Astrocyte (in vitro differentiated cells and primary cell): Measurements from ENCODE around the gene CEP41. TPM values are rescaled to one million over a fixed set of nuclear protein-coding genes. Genes with fewer than 3 reads are reported as not detected.
A peak's percentile ranks its signal among the peaks of the same experiment; 100 is the strongest.

Experiments used
- DNase-seq: peaks from one replicate; pipeline ENCODE4 v3.0.0-alpha.2; 2010; ENCODE audit warnings: low read depth
- FAIRE-seq: peaks from 2 replicates; lab custom pipeline; 2011; peaks lifted over from hg19 to GRCh38; lab: Jason Lieb, UNC
- H2AFZ ChIP-seq: 2 replicates; pipeline ENCODE4 v1.6.0; 2012; ENCODE audit warnings: low read depth, low read length, inconsistent platforms
- H3K27ac ChIP-seq: 2 replicates; pipeline ENCODE4 v1.5.1; 2011; ENCODE audit warnings: low read depth, low read length, inconsistent platforms
- H3K27me3 ChIP-seq: 2 replicates; pipeline ENCODE4 v1.6.0; 2011; ENCODE audit warnings: low read length, inconsistent platforms; ENCODE audit not compliant: insufficient read depth
- H3K36me3 ChIP-seq: 2 replicates; pipeline ENCODE4 v1.5.1; 2011; ENCODE audit warnings: low read length, inconsistent platforms; ENCODE audit not compliant: insufficient read depth
- H3K4me1 ChIP-seq: 2 replicates; pipeline ENCODE4 v1.5.1; 2011; ENCODE audit warnings: low read length, inconsistent platforms; ENCODE audit not compliant: insufficient read depth
- H3K4me2 ChIP-seq: 2 replicates; pipeline ENCODE4 v1.6.0; 2012; ENCODE audit warnings: low read length, inconsistent platforms
- H3K4me3 ChIP-seq: 2 replicates; pipeline ENCODE4 v1.5.1; 2011; ENCODE audit warnings: low read depth, mild to moderate bottlenecking, low read length, inconsistent platforms; ENCODE audit not compliant: insufficient read depth
- H3K79me2 ChIP-seq: 2 replicates; pipeline ENCODE4 v1.6.0; 2012; ENCODE audit warnings: mild to moderate bottlenecking, low read length, inconsistent platforms; ENCODE audit not compliant: insufficient read depth
- H3K9ac ChIP-seq: 2 replicates; pipeline ENCODE4 v1.6.0; 2012; ENCODE audit warnings: mild to moderate bottlenecking, low read length, inconsistent platforms
- H3K9me3 ChIP-seq: 2 replicates; pipeline ENCODE4 v1.5.1; 2012; ENCODE audit warnings: low read depth, mild to moderate bottlenecking, low read length, inconsistent platforms; ENCODE audit not compliant: insufficient read depth
- H4K20me1 ChIP-seq: 2 replicates; pipeline ENCODE4 v1.6.0; 2012; ENCODE audit warnings: low read length, inconsistent platforms; ENCODE audit not compliant: insufficient read depth
- H3K27ac Mint-ChIP-seq: one replicate; pipeline ENCODE4 v1.8.0; 2021; ENCODE audit warnings: mild to moderate bottlenecking, mixed read lengths; ENCODE audit not compliant: unreplicated experiment
- H3K27me3 Mint-ChIP-seq: one replicate; pipeline ENCODE4 v1.8.0; 2021; ENCODE audit warnings: low read depth, mixed read lengths; ENCODE audit not compliant: unreplicated experiment
- H3K36me3 Mint-ChIP-seq: one replicate; pipeline ENCODE4 v1.8.0; 2021; ENCODE audit warnings: low read depth, mixed read lengths; ENCODE audit not compliant: unreplicated experiment
- H3K4me1 Mint-ChIP-seq: one replicate; pipeline ENCODE4 v1.8.0; 2021; ENCODE audit warnings: low read depth, mixed read lengths; ENCODE audit not compliant: unreplicated experiment
- H3K4me3 Mint-ChIP-seq: one replicate; pipeline ENCODE4 v1.8.0; 2021; ENCODE audit warnings: mild to moderate bottlenecking, moderate library complexity, mixed read lengths; ENCODE audit not compliant: unreplicated experiment
- H3K9me3 Mint-ChIP-seq: one replicate; pipeline ENCODE4 v1.8.0; 2021; ENCODE audit warnings: mild to moderate bottlenecking, mixed read lengths; ENCODE audit not compliant: unreplicated experiment
- EZH2 ChIP-seq: IDR thresholded peaks from 2 replicates; pipeline ENCODE4 v1.6.1; 2012; ENCODE audit warnings: mild to moderate bottlenecking, low read length, inconsistent platforms; ENCODE audit not compliant: insufficient read depth
- total RNA-seq: library from RNA; stranded (reverse); gene quantifications from 2 replicates; pipeline ENCODE4 v1.2.1, GENCODE V29; 2021
- TF ChIP-seq, protein P1 (sequence below): IDR thresholded peaks from 2 replicates; pipeline ENCODE4 v1.5.1; 2011; ENCODE audit warnings: low read depth, mild to moderate bottlenecking, inconsistent platforms, low read length, moderate library complexity; ENCODE audit not compliant: insufficient read depth

The CEP41 gene
- total RNA-seq, 1 donor from 2014 or later: 16.4 TPM

- H3K27ac Mint-ChIP-seq: peak overlapping the region; percentile 70
Observed at GRCh38 chr7:130387628-130388403, 53.0 kb downstream of the CEP41 start.

GRCh38 chr7:130387306-130387627 lies 53.5 kb downstream of the CEP41 start:
- no peak for DNase-seq
- FAIRE-seq: no peak
- Mint-ChIP-seq H3K27me3 (peaks cover 3% of the 10 kb centered on the region), H3K4me1 (peaks cover 10% of the 10 kb centered on the region), H3K9me3 (no peaks in the 10 kb centered on the region), H3K36me3 (no peaks in the 10 kb centered on the region), H3K4me3 (no peak overlapping the region), H3K27ac (no peak overlapping the region)
- Histone ChIP-seq H3K4me3 (no peak overlapping the region), H3K79me2 (no peaks in the 10 kb centered on the region), H4K20me1 (no peaks in the 10 kb centered on the region), H2AFZ (no peak overlapping the region), H3K4me2 (no peak overlapping the region), H3K9me3 (no peaks in the 10 kb centered on the region), H3K27ac (peak overlapping the region; percentile 57), H3K4me1 (peaks cover 14% of the 10 kb centered on the region), H3K36me3 (no peaks in the 10 kb centered on the region), H3K27me3 (no peaks in the 10 kb centered on the region), H3K9ac (no peak overlapping the region)
- no peak for TF ChIP-seq EZH2
- TF ChIP-seq, protein P1, sequence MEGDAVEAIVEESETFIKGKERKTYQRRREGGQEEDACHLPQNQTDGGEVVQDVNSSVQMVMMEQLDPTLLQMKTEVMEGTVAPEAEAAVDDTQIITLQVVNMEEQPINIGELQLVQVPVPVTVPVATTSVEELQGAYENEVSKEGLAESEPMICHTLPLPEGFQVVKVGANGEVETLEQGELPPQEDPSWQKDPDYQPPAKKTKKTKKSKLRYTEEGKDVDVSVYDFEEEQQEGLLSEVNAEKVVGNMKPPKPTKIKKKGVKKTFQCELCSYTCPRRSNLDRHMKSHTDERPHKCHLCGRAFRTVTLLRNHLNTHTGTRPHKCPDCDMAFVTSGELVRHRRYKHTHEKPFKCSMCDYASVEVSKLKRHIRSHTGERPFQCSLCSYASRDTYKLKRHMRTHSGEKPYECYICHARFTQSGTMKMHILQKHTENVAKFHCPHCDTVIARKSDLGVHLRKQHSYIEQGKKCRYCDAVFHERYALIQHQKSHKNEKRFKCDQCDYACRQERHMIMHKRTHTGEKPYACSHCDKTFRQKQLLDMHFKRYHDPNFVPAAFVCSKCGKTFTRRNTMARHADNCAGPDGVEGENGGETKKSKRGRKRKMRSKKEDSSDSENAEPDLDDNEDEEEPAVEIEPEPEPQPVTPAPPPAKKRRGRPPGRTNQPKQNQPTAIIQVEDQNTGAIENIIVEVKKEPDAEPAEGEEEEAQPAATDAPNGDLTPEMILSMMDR: no peak

More at GRCh38 chr7:130387628-130388403, 53.0 kb downstream of the CEP41 start:
- DNase-seq: peak; percentile 99
- Histone ChIP-seq H2AFZ (no peak overlapping the region), H3K27ac (peak overlapping the region; percentile 57), H3K4me2 (peak overlapping the region; percentile 32), H3K36me3 (no peaks in the 10 kb centered on the region), H3K4me3 (peak overlapping the region; percentile 18), H3K4me1 (peaks cover 18% of the 10 kb centered on the region), H3K9ac (no peak overlapping the region), H3K9me3 (no peaks in the 10 kb centered on the region), H3K79me2 (no peaks in the 10 kb centered on the region), H4K20me1 (no peaks in the 10 kb centered on the region), H3K27me3 (no peaks in the 10 kb centered on the region)
- FAIRE-seq: no peak
- peaks cover 13% of the 10 kb centered on the region for H3K4me1 Mint-ChIP-seq
- no peaks in the 10 kb centered on the region for H3K9me3 Mint-ChIP-seq
- no peak for TF ChIP-seq EZH2
- TF ChIP-seq, protein P1: no peak
- H3K27me3 Mint-ChIP-seq: peaks cover 3% of the 10 kb centered on the region
- peak overlapping the region; percentile 64 for H3K4me3 Mint-ChIP-seq
- H3K36me3 Mint-ChIP-seq: no peaks in the 10 kb centered on the region

DNA sequence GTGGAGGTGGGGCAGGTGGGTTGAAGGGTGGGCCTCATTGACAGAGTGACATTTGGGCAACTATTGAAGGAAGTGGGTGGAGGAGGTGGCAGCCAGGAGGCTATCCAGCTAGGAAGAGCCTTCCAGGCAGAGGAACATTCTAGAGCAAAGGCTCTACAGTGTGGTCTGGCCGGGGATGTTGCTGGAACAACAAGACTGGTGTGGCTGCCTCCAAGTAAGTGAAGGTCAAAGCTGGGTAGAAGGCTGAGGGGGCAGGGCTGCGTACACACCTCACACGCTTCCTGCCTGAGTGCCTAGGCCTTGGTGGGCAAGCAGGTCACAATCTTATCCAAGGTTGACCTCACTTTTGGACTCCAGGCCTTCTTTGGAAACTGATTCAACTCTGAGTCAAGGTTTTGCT lies 53.9 kb downstream of the CEP41 start:
- H3K79me2 ChIP-seq: no peaks in the 10 kb centered on the region
- no peak overlapping the region for H3K27ac ChIP-seq
- H3K27me3 ChIP-seq: no peaks in the 10 kb centered on the region
- no peak overlapping the region for H3K4me3 Mint-ChIP-seq
- H3K9ac ChIP-seq: no peak overlapping the region
- FAIRE-seq (no peak), DNase-seq (no peak)
- no peak overlapping the region for H2AFZ ChIP-seq
- TF ChIP-seq, protein P1: no peak
- no peak for TF ChIP-seq EZH2
- peaks cover 10% of the 10 kb centered on the region for H3K4me1 Mint-ChIP-seq
- no peak overlapping the region for H3K27ac Mint-ChIP-seq
- H3K27me3 Mint-ChIP-seq: peaks cover 3% of the 10 kb centered on the region
- no peak overlapping the region for H3K4me2 ChIP-seq
- no peaks in the 10 kb centered on the region for H3K9me3 Mint-ChIP-seq
- no peaks in the 10 kb centered on the region for H3K36me3 Mint-ChIP-seq
- H3K9me3 ChIP-seq: no peaks in the 10 kb centered on the region
- H4K20me1 ChIP-seq: no peaks in the 10 kb centered on the region
- peaks cover 14% of the 10 kb centered on the region for H3K4me1 ChIP-seq
- H3K4me3 ChIP-seq: no peak overlapping the region
- H3K36me3 ChIP-seq: no peaks in the 10 kb centered on the region
